ENCODE data around the gene SH3RF3. TPM values are rescaled to one million over a fixed set of nuclear protein-coding genes. Genes with fewer than 3 reads are reported as not detected.

The SH3RF3 gene
- under 0.01 and 0.51 TPM in 2 replicates for total RNA-seq

- peak; percentile 13 for DNase-seq (ENCODE audit: low read depth)
These were observed at the start of gene SH3RF3 for GRCh38 chr2:109128616-109129355. Gene SH3RF3, plus strand, starts transcription at chr2:109129205.

GRCh38 chr2:109079590-109079989 lies 49.4 kb upstream of the SH3RF3 start:
- TF ChIP-seq CTCF (IDR thresholded peaks at IDR 0.05; ENCODE audit: insufficient read depth, low read length, severe bottlenecking), result no peak
- Histone ChIP-seq H3K36me3 (ENCODE audit: control insufficient read depth, insufficient read depth, low read length) (no peaks in the 10 kb centered on the region), H3K4me3 (ENCODE audit: low read depth, low read length) (no peak overlapping the region), H3K27me3 (ENCODE audit: control insufficient read depth, insufficient read depth, low read length) (peaks cover 3% of the 10 kb centered on the region)
- DNase-seq (ENCODE audit: low read depth) (no peak), FAIRE-seq (no peak)

More at GRCh38 chr2:109128616-109129355, at the start of gene SH3RF3:
- TF ChIP-seq CTCF (IDR thresholded peaks at IDR 0.05; ENCODE audit: insufficient read depth, low read length, severe bottlenecking), result no peak
- peak within 1 kb of the TSS; percentile 45 for H3K4me3 ChIP-seq (ENCODE audit: low read depth, low read length)
- no peak for FAIRE-seq
- peaks cover 9% of the 10 kb centered on the region for H3K27me3 ChIP-seq (ENCODE audit: control insufficient read depth, insufficient read depth, low read length)
- H3K36me3 ChIP-seq (ENCODE audit: control insufficient read depth, insufficient read depth, low read length), result no peaks in the 10 kb centered on the region

GRCh38 chr2:109080109-109080508 lies 48.9 kb upstream of the SH3RF3 start:
- no peak for DNase-seq (ENCODE audit: low read depth)
- FAIRE-seq, result no peak
- no peak overlapping the region for H3K4me3 ChIP-seq (ENCODE audit: low read depth, low read length)
- TF ChIP-seq CTCF (IDR thresholded peaks at IDR 0.05; ENCODE audit: insufficient read depth, low read length, severe bottlenecking), result no peak
- peaks cover 3% of the 10 kb centered on the region for H3K27me3 ChIP-seq (ENCODE audit: control insufficient read depth, insufficient read depth, low read length)
- H3K36me3 ChIP-seq (ENCODE audit: control insufficient read depth, insufficient read depth, low read length), result no peaks in the 10 kb centered on the region

- Histone ChIP-seq H3K36me3 (ENCODE audit: control insufficient read depth, insufficient read depth, low read length) (no peaks in the 10 kb centered on the region), H3K4me3 (ENCODE audit: low read depth, low read length) (no peak overlapping the region), H3K27me3 (ENCODE audit: control insufficient read depth, insufficient read depth, low read length) (peaks cover 3% of the 10 kb centered on the region)
- FAIRE-seq (no peak), DNase-seq (ENCODE audit: low read depth) (no peak)
- no peak for TF ChIP-seq CTCF (IDR thresholded peaks at IDR 0.05; ENCODE audit: insufficient read depth, low read length, severe bottlenecking)
These were observed 48.2 kb upstream of the SH3RF3 start for GRCh38 chr2:109080757-109081156.

- no peak for TF ChIP-seq CTCF (IDR thresholded peaks at IDR 0.05; ENCODE audit: insufficient read depth, low read length, severe bottlenecking)
- H3K4me3 ChIP-seq (ENCODE audit: low read depth, low read length), result no peak overlapping the region
- DNase-seq (ENCODE audit: low read depth) (no peak), FAIRE-seq (no peak)
- H3K27me3 ChIP-seq (ENCODE audit: control insufficient read depth, insufficient read depth, low read length), result peaks cover 3% of the 10 kb centered on the region
- no peaks in the 10 kb centered on the region for H3K36me3 ChIP-seq (ENCODE audit: control insufficient read depth, insufficient read depth, low read length)
These were observed 47.6 kb upstream of the SH3RF3 start for GRCh38 chr2:109081374-109081773.

GRCh38 chr2:109083771-109084170 lies 45.2 kb upstream of the SH3RF3 start:
- no peak overlapping the region for H3K4me3 ChIP-seq (ENCODE audit: low read depth, low read length)
- no peak for TF ChIP-seq CTCF (IDR thresholded peaks at IDR 0.05; ENCODE audit: insufficient read depth, low read length, severe bottlenecking)
- FAIRE-seq, result no peak
- H3K27me3 ChIP-seq (ENCODE audit: control insufficient read depth, insufficient read depth, low read length), result peaks cover 3% of the 10 kb centered on the region
- H3K36me3 ChIP-seq (ENCODE audit: control insufficient read depth, insufficient read depth, low read length), result no peaks in the 10 kb centered on the region
- DNase-seq (ENCODE audit: low read depth), result no peak

Measured in bronchial epithelial cell (primary cell).